NCI-H524 treated with DMSO at 0.1 percent for 48 hours (cell line): Measurements from ENCODE around the gene CUL4B.
"Not testable (repeated sequence)": the region's sequence is repeated elsewhere in the genome, so short reads cannot be mapped to it uniquely, and the experiment has no call there.

ENCODE experiments used
- DNase-seq: peaks from one replicate; lab custom pipeline; 2025; lab: John Stamatoyannopoulos, UW

CUL4B gene

DNA sequence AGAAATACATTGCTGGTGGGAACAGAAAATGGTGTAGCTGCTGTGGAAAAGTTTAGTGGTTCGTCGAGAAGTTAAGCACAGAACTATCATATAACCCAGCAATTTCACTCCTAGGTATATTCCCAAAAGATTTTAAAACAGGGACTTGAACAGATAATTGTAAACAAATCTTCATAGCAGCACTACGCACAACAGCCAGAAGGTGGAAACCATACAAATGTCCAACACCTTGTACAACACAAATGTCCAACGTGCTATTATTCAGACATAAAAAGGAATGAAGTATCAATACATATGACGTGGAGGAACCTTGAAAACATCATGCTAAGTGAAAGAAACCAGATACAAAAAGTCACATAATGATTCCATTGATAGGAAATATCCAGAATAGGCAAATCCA lies 37.9 kb downstream of the CUL4B start:
- no peak for DNase-seq

DNA sequence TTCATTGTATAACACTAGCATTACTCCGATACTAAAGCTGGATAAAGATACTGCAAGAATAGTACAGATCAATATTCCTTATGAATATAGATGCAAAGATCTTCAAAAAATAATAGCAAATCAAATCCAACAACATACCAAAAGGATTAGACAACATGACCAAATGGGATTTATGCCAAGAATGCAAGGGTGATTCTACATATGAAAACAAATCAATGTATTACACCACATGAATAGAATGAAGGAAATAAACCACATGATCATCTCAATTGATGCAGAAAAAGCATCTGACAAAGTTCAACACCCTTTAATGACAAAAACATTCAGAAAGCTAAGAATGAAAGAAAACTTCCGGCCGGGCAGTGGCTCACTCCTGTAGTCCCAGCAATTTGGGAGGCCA lies 42.8 kb downstream of the CUL4B start:
- no peak for DNase-seq

DNA sequence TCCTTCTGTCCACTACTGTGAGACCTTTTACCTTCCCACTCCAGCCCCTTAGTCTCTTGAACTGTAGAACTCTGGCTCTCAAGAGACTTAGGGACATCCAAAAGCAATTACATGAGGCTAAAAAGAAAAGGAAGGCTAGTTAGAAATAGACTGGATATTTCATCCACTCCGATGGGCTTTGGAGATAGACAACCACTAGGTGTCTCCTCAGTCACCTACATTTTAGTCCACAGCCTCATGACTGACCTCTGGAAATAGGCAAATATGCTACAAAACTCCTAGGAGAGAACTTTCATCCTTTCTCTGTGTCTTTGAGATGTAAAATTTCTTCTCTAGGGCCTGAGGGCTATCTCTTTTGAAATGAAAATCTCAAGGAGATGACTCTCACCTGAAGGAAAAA lies 46.5 kb downstream of the CUL4B start:
- DNase-seq: no peak

DNA sequence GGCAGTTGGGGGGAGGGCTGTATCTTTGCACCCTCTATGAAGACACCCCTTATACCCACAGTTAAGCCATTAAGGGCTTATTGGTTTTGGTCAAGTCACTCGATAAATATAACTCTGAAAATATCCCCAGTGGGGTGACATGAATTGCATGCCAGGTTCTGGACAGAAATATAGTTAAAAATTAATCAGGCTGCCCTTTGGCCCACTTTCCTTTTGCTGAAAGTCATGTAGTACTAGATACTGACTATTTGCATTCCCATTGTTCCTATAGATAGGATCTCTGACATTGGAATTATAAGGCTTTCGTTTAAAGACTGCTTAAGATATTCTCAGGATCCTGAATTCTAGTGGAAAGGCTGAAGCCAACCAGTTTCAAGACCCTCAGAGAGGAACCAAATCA lies 48.1 kb downstream of the CUL4B start:
- no peak for DNase-seq

DNA sequence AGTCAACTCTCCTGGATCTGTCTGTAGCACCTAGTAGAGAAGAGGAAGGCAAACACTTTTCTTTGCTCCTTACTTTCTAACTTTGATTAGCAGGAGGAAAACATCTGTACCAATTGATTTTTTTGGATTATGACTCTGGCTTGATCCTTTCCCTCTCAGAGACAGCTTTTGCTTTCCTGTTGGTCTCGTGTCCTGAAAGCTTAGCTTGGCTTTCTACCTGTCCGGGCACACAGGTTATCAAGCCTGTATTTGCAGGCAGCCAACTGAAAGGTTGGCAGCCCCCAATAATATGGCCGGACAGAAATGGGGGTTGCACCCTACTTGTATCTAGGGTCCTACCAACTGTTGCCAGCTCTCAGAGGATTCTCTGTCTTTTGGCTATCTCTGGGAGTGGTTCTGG lies 48.5 kb downstream of the CUL4B start:
- no peak for DNase-seq

DNA sequence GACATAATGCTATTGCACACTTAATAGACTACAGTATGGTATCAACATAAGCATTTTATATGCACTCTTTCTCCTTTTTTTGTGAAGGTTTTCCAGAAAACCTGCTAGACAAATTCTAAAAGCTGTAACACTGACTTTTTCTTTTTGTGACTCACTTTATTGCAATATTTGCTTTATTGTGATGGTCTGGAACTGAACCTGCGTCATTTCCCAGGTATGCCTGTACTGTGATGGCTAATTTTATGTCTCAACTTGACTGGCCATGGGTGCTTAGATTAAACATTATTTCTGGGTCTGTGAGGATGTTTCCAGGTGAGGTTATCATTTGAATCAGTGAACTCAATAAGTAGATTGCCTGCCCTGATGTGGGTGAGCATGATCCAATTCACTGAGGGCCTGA lies 56.2 kb downstream of the CUL4B start:
- no peak for DNase-seq

DNA sequence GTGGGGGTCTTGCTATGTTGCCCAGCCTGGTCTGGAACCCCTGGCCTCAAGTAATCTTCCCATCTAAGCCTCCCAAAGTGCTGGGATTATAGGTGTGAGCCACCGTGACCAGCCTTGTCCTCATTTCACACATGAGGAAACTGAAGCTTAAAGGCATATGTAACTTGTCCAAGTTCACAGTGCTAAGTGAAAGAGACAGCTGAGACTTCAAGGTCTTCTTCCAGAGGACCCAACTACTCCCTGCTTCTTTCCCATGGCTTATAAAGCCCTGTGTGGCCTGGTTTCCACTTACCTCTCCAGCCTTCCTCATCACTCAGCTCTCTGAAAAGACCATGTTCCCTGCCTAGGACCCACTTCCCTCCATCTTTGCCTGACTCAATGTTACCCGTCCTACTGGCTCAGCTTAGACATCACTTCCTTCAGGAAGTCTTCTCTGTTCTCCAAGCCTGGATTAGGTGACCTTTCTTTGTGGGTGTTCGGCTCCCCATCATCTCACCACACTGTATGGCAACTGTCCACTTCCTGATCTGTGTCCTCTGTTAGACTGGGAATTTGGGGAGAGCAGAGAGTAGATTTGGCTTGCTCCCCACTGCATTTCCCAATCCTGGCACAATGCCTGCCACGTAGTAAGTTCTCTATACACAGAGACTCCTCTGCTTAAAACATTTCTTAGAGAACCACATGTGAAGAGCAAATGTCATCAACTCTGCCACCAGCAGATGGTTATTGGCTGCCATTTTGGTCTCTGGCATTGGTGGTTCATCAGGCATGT lies 61.3 kb downstream of the CUL4B start:
- DNase-seq: no peak

DNA sequence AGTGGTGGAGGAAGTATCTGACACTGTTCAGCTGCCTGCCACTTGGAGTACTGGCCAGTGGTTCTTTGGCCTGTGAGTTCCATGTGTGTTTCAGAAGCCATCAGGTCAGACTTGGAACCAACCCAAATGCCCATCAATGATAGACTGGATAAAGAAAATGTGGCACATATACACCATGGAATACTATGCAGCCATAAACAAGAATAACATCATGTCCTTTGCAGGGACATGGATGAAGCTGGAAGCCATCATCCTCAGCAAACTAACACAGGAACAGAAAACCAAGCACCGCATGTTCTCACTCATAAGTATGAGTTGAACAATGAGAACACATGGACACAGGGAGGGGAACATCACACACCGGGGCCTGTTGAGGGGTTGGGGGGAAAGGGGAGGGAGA lies 70.6 kb downstream of the CUL4B start:
- not testable (repeated sequence) for DNase-seq

DNA sequence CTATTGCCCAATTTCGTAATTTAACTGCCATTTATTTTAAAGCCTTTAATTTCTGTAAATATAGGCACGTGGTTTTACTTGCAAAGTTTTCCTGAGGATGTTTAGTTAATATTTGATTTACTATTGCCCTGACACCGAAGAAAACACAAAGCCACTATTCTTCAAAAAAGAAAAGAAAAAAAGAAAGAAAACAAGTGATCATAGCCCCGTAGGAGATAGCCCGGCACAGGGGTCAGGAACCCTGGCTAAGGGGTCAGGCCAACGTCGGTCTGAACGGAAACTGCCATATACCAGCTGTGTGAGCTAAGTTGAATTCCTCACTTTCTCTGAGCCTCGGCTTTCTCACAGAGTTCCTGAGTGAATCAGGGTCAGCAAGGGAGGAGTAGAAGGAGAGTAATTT lies 74.0 kb downstream of the CUL4B start:
- no peak for DNase-seq

DNA sequence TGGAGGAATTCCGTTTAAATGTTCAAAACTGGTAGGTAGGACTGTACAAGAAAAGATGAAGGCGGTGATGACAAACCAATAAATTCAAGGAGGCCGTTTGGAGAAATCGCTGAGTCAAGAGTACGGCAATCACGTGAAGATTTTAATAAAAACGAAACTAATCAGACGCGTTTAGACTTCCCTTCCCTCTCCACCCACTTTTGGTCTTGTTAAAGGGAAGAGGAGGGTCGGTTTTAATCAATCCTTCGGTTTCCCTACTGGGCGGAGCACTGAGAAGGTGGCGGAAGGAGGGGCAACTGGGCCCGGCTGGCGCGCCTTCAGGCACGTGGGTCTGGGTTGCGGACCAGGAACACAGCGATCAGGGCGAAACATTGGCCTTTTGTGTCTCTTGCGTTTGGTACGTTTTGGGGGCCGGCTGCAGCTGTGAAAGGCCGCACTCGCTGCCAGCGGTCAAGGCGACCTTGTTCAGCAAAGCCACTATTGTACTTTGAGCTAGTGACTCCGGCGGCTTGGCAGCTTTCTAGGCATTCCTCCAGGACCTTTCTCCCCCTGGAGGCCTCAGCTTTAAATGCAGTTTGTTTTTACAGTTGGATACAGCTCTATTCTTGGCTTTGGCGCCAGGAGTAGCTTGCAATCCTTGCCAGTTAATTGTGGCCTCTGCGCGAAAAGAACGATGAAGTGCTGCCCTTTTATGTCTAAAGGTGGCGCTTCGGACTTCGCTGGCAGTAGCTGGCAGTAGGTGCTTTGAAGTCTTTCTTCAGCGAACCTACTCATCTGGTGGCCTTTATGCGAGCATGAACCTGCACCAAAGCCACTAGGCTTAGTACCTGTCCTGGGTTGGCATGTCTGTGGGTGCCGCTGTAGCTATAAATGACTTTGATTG lies 74.9 kb downstream of the CUL4B start:
- peak; percentile 67 for DNase-seq

DNA sequence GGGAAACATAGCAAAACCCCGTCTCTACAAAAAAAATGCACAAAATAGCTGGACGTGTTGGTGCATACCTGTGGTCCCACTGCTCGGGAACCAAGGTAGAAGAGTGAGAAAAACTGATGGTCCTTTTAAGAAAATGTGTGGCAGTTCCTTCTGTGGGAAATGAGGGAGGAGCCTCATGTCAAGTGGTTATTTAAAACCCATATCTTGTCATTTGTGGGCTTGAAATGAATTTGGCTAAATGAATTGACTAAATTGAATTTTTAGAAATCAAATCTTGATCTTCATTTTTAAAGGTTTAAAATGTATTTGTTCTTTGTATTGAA lies 75.5 kb downstream of the CUL4B start:
- no peak for DNase-seq

DNA sequence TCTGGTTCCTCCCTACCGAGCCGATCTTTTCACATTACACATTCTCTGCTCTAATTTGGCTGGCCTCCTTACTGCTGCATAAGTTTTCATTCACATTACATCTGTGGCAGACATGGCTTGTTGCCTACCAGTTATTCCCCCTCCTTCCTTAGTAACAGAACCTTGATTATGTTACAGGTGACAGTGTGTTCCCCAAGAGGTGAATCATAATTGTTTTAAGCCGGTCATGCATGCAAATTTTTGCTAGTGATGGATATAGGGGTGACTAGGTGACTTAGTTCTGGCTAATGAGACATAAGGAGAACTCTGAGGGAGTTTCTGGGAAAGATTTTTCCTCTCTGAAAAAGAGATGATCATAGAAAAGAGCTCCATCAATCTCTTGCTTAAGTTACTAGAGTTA lies 83.3 kb downstream of the CUL4B start:
- no peak for DNase-seq

DNA sequence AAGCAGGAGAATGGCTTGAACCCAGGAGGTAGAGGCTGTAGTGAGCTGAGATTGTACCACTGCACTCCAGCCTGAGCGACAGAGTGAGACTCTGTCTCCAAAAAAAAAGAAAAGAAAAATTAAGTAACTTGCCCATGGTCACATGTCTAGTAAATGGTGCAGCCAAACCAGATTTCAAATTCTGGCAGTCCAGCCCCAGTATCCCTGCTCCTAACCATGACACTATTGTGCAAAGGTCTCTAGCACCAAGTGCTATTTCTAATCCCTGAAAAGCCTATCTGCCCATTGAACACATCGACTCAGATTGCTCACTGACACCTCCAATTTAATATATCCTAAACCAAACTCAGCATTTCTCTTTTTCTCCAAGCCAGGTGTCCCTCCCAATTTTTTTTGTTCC lies 84.0 kb downstream of the CUL4B start:
- no peak for DNase-seq

DNA sequence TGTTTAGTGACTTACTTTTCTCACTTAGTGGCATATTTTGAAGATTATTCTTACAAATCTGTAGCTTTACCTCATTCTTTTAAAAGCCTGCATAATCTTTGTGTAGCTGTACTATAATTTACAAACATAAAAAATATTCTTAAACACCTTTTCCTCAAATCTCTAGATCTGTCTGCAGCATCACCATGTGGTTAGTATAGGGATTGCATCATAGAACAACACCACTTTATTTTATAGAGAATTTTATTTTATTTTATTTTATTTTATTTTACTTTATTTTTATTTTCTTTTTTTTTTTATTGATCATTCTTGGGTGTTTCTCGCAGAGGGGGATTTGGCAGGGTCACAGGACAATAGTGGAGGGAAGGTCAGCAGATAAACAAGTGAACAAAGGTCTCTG lies 85.3 kb downstream of the CUL4B start:
- not testable (repeated sequence) for DNase-seq
